ENCODE results near the gene CD4.
"Not testable (repeated sequence)": the region's sequence is repeated elsewhere in the genome, so short reads cannot be mapped to it uniquely, and the experiment has no call there.

CD4 gene

DNA sequence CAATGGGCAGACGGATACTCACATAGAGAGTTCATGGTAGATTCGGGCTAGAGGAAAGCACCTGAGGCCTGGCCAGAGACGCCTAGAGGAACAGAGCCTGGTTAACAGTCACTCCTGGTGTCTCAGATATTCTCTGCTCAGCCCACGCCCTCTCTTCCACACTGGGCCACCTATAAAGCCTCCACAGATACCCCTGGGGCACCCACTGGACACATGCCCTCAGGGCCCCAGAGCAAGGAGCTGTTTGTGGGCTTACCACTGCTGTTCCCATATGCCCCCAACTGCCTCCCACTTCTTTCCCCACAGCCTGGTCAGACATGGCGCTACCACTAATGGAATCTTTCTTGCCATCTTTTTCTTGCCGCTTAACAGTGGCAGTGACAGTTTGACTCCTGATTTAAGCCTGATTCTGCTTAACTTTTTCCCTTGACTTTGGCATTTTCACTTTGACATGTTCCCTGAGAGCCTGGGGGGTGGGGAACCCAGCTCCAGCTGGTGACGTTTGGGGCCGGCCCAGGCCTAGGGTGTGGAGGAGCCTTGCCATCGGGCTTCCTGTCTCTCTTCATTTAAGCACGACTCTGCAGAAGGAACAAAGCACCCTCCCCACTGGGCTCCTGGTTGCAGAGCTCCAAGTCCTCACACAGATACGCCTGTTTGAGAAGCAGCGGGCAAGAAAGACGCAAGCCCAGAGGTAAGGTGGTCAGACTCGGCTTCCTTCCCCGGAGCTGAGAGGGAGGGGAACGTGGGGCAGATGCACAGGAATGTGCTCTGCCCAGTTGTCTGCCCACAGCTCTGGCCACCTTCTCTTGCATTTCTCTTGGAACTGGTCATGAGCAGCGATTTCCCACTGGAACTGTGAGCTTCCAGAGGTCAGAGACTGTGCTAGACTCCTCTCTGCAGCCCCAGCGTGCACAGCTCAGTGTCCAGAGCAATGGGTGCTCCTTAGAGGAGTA lies at the start of gene CD4:
TSS of gene CD4 (plus strand) at position 557 of the 953 bp plus-strand sequence. CDS start 10,611 bp downstream, outside the sequence.
- DNase-seq: no peak

DNA sequence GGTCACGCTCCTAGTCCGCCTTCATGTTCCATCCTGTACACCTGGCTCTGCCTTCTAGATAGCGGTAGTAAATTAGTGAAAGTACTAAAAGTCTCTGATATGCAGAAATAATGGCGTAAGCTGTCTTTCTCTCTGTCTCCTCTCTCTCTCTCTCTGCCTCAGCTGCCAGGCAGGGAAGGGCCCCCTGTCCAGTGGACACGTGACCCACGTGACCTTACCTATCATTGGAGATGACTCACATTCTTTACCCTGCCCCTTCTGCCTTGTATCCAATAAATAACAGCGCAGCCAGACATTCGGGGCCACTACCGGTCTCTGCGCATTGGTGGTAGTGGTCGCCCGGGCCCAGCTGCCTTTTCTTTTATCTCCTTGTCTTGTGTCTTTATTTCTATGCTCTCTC lies 47.2 kb upstream of the CD4 start:
- not testable (repeated sequence) for DNase-seq

DNA sequence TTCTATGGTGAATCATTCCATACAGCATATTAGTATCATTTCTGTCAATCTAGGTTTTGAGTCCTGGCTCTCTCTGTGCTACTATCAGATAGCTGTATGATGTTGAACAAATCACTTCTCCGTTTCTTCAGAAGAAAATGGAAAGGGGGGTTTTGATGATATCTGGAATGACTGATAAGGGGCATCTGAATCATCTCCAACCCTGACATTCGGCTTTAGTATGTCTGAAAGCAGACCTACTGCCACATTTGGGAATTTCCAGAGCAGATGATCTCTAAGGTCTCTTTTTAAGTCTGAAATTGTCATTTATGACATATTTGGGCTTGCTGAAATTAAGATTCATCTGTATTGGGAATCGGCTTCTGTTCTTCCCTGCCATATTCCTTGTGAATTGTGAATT lies 46.5 kb upstream of the CD4 start:
- DNase-seq: no peak

DNA sequence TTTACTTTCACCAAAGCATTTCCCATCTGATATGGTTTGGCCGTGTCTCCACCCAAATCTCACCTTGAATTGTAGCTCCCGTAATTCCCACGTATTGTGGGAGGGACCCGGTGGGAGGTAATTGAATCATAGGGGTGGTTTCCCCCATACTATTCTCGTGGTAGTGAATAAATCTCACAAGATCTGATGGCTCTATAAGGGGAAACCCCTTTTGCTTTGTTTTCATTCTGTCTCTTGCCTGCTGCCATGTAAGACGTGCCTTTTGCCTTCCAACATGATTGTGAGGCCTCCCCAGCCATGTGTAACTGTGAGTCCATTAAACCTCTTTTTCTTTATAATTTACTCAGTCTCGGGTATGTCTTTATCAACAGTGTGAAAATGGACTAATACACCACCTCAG lies 46.0 kb upstream of the CD4 start:
- not testable (repeated sequence) for DNase-seq

DNA sequence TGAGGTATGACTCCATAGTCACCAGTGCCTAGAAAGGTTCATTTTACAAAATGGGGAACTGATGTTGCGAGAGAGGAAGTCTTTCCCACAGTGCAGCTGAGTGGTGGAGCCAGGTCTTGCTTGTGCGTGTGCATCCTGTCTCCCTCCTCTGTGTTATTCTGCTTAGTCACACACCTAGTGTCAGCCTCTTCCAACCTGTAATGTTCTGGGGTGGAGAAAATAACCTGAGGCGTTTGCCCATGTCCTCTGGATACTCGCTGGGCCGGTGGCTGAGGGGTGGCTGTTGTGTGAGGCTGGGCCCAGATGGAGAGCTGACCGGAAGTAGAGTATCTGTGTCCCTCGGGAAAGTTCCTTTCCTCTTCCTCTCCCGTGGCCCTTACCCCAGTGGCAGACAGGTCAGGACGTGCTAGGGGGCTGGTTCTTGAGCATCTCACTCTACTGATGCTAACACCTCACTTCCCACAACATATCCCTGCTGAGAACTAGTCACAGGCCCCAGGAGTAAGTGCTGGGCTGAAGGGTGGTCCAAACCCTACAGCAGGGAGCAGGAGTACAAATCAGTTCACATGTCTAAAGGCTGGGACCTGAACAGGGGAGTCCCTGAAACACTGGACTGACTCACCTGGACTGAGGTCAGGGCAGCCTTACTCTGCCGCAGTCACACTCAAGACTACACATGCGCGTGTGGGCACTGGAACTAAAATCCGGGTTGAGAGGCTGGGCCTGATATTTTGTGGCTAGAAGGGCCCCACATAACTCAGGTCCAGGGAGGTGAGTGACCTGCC lies 43.4 kb upstream of the CD4 start:
- DNase-seq: no peak

DNA sequence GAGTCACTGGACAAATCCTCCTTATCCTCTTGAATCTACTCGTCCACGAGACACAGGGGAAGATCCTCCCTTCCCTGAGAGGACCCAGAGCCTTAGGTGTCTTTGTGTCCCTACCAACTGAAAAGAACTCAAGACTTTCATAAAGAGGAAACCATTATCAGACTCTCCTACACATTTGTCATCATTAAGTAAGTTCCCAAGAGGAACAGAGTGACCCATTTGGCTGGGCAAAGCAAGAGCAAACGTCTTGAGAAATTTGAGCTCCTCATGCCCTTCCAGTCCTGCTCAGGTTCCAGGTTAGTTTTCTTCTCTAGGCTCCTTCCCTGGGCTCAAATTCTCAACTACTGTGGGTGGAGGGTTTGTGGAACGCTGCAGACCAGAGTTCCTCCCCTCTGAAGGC lies 42.1 kb upstream of the CD4 start:
- no peak for DNase-seq

DNA sequence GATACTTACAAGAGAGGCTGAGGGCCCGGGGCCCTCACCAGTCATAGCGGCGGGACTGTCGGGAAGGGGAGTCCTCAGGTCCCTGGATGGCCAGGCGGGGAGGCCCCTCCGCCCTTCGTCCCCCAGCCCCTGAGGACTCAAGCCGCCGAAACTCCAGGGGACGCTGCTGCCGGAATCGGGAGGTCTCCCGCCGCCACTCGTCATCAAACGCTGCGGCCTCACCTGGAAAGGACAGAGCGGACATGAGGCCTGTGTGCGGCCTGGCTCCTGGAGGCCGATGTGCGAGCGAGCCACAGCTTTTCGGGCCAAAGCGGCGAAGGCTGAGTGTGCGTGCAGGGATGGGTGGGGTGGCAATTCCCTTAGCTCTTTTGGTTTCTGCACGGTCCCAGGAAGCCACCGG lies 40.6 kb upstream of the CD4 start:
- no peak for DNase-seq

DNA sequence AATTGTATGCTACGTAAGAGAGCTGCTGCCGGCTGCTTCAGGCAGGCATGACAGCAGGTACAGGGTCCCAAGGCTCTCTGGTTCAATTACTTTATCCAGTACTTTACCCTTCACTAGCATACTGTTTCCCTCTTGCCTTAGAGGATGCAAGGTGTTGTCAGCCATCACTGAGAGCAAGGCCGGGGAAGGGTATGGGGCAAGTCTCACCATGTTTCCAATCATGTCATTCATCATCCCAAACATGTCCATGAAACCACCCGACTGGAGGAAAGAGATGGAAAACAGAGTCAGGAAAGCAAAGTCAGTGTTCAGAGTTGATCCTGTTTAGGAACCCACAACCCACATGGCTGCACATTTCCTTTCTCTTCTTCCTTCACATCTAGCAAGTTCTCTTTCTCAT lies 38.8 kb upstream of the CD4 start:
- DNase-seq: no peak

DNA sequence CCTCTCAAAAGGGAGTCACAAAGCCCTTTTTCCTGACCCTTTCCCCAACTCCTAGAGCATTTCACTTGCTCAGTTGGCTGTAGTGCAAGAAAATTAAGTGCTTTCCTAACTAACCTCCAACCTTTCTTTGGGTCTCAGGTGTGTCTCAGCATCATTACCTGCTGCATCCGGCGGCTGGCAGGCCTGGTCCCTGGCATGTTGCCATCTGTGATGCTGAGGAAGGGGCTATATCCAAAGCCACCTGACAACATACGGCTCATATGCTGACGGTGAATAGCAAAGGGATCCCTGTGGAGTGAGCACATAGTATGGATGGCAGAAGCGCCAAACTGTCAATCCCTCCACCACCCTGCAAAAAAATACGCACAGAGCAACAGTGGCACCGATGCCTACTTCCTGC lies 37.6 kb upstream of the CD4 start:
- DNase-seq: no peak

DNA sequence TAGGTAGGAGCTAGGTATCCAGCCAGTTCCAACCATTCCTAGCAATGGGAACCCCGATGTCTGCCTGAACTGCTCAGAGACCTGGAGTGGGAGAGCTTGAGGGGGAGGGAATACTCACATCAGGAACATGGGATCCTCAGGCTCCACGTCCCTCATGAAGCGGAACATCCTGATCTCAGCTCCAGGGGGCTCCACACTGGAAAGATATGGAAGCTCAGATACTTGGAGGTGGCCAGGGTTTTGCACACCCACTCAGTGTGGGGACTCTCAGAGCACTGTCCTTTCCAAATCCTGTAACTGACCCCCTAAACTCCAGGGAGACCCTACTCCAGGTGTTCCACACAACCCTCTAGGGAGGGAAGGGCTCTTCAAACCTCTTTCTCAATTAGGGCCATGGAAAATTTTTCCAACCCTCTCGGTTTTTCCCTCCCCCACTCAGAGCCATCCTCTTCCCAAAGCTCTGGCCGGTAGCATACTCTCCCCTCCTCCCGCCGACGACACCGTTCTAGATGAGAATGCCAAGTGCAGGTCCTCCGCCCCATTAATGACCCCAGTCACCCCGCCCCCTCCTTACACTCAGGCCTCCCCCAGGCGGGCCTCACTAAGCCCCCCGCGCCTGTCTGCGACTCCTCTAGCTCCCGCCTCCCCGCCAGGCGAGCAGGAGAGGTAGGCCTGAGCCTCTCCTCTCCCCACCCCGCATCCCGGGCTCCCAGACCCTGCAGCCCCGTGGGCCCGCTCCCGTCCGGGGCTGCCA lies 37.0 kb upstream of the CD4 start:
- peak; percentile 61 for DNase-seq

DNA sequence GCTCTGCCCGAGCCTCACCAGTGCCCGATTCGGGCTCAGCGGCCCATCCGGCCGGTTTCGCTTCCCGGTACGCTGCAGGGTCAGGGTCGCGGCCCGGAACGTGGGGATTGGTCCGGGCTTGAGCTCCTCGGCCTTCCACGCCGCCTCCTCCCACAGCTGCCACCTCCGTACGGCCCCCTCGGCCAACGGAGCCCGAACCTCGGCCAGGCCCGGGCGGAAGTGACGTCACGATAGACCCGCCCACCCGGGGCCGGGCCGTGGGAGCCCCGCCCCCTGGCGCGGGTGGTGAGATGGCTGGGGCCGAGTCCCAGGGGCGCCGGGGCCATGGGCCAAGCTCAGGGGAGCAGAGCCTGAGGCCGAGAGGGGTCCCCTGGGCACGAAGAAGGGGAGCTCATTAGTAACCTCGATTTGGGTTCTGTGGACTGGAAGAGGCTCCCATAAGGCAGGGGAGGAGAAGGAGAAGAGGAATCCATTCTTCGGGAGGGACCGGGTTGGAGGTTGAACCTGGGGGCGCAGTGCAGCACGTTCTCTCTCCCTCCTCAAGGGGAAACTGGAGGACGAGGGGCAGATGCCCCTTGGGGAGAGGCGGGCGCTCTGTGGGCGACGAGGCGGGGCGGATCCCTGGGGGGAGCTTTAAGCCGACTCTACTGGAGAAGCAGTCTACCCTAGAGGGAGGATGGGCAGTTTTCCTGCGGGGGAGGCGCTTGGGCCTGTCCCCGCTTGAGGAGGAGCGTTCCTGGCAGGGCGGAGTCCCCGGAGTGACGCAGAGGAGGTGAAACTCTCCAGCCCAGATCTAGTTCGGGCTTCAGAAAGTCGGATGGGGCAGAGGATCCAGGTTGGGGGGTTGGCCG lies 36.2 kb upstream of the CD4 start, which contains the start of gene MLF2:
TSS of gene MLF2 (minus strand) at position 221 of the 851 bp plus-strand sequence. CDS start 807 bp downstream, outside the sequence.
- DNase-seq: peak; percentile 99

DNA sequence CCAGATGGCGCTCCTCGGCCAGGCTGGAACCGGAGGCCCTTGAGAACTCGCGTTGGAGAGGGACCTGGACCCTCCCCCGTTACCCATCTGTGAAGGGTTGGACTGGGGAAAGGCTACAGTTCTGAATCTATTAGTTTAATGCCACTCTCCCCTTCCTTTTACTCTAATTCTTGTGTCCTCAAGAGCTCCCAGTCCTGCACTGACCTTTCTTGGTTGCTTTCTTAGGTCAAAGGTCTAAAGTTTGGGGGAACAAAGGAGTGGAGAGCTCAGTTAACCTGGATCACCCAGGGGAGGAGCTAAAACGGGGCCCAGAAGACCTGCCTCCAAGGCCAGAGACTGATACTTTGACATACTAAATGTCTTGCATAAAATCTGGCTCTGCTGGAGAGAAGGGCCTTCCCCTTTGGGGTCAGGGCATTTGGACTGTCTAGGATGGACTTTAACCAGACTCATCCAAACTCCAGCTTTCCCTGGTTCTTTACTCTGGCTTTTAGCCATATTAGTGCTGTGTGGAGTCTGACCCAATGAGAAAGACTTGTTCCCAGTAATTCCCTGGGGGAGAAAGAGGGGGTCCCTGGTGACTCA lies 35.5 kb upstream of the CD4 start:
- DNase-seq: no peak

DNA sequence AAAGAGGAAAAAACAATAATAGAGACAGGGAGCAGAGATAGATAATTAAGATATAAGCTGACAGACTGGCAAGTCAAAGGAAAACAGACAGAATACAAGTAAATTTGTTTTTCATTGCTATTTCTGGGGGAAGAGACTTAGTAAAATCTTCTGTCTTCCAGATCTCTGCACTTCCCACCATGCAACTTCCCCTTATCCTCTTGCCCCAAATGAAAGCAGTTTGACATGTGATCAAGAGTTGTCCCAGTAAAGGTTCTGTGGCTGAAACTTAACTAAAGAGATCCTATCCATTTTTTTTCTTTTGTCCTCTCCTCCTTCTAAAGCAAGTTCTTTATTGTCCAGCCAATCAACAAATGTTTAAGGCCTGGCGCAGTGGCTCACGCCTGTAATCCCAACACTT lies 34.9 kb upstream of the CD4 start:
- DNase-seq: no peak

DNA sequence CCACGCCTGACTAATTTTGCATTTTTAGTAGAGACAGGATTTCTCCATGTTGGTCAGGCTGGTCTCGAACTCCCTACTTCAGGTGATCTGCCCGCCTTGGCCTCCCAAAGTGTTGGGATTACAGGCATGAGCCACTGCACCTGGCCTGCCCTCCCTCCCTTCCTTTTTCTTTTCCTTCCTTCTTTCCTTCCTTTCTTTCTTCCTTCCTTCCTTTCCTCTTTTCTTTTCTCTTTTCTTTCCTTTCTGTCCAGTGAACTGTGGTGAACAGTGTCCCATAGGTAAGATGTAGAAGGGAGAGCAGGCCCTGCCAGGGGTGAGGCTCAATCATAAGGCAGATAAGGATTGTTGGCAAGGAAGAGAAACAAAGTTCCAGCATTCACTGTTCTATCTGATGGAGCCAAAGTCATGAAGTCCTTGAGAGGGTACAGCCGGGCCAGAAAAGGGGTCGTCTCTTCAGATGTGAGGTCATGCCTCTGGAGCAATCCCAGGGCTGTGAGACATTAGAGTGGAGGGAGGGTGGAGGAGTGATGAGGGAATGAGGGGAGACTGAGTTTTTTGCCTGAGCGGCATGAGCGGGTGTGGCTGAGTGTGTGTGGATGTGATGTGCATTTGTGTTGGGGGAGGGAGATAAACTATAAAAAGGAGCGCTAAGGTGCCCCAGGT lies 32.2 kb upstream of the CD4 start:
- no peak for DNase-seq

DNA sequence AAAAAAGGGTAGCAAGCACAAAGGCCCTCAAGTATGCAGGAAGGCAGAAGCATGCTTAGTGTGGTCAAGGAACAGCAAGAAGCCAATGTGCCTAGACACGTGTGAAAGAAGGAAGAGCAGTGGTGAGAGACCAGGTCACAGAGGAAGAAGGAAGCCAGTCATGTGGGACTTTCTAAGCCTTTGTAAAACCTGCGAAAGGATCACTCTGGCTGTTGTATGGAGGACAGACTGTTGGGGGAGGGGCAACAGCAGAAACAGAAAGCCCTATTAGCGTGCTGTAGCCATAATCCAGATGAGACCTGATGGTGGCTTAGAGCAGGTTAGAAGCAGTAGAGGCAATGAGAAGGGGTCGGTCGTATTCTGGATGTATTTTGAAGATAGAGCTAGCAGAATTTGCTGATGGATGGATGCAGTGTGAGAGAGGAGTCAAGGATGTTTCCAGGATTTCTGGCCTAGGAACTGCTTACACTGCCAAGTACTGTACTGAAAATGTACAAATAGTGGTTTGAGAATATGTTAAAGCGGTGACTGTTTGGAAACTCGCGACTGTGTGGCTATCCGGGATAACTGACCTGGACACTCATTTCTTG lies 30.7 kb upstream of the CD4 start:
- DNase-seq: no peak

DNA sequence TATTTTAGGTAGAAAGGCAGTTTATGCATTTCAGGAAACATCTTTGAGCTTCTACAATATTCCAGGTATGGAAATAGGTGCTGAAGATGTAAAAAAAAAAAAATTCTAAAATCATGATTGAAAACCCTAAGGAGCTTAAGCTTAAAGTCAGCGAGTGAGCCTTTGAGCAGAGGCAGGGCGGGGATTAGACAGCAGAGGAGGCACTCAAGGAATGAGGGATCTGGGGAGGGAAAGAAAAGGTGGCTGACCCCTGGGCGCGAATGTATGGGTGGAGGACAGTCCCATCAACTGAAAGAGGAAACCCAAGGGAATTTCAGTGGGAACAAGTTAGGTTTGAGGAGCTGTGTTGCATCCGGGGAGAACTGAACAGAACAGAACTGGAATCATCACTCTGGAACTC lies 29.6 kb upstream of the CD4 start:
- DNase-seq: no peak

DNA sequence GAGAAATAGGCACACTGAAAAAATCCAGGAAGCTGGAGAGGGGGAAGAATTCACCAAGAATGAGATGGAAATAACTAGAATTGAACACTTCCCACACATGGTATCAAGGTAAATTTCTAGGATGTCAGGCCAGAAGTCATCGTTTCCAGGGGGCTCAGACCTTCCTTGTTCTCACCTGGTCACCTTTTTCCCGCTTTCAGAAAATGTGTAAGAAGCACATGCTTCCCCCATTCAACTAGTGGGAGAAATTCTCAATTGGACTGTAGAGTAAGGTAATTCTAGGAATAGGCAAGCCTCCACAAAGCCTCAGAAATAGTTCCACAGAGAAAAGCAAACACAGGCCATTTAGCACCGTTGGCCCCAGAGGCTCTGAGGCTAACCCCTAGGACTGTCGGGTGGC lies 25.9 kb upstream of the CD4 start:
- no peak for DNase-seq

DNA sequence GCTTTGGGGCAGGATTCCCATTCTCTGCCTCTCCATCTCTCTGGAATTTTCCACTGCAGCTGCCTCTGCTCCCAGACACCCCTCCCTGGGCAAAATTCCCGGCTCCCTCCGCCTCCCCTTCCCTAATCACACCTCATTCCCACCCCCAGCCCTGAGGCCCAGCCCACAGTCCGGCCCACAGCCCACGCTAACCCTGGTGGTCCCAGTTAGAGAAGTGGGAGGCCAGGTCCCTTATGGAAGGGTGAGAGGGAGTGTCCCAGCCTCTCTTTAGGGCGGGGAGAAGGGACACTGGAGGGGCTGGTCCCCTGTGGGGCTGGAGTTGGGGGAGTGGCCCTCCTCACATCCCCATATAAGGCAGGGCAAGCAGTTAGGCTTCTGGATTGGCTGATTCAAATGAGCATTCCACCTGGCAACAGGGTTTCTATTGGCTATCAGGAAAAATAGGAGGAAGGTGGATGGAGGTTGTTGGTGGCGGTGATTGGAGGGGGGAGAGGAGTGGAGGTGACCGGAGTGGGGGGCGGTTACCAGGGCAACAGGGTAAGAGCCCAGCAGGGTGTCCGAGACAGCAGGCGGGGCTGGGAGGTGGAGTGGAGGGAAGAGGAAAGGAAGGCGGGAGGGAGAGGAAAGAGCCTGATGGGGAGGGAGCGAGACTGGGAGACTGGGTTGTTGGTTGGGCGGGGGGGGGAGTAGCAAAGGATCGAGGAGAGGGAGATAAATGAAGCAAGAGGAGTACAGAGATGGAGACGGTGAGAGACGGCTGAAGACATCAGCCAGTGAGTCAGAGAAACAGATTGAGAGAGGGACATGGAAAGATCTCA lies 25.1 kb upstream of the CD4 start:
- peak; percentile 100 for DNase-seq

DNA sequence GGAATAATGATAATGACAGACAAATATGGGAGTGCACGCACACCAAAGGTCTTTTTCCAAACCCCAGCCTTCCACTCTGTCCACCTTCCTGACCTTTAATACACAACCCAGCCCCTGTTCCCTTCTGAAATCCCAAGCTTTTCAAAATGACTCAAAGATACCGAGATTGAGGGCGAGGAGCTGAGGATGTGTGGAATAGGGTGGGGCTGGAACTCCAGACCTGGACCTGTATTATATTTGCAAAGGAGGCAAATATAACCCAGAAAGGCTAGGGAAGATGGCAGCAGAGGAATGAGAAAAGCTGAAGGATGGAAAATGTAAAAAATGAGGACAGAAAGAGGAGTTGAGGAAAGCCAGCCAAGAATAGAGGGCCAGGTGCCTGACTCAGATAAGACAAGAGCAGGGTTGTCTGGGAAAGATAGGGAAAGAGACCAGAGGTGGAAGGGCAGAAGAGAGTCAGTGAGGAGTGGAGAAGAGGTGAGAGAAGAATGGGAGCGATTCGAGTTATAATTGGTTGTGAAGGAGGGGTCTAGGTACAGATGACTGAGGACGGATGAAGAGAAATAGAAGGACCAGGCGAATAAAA lies 24.2 kb upstream of the CD4 start:
- no peak for DNase-seq
